HCT116 (cell line): ENCODE measurements around the gene RRP12. TPM values are rescaled to one million over a fixed set of nuclear protein-coding genes. Genes with fewer than 3 reads are reported as not detected.
"Not testable (repeated sequence)": the region's sequence is repeated elsewhere in the genome, so short reads cannot be mapped to it uniquely, and the experiment has no call there.

ENCODE experiments used
- ATAC-seq: fragments of 200-7000 bp; cut with Tn5 transposase; 2 replicates; pipeline ENCODE4 v1.9.1; 2020; ENCODE audit warnings: mild to moderate bottlenecking, moderate library complexity
- BruUV-seq: library from RNA; stranded (reverse); fragments of 400-500 nt; replicated peaks from 2 replicates; lab custom pipeline; 2021; lab: Mats Ljungman, UMichigan
- CTCF ChIA-PET: fragments of 300-600 bp; sonication (Branson Sonifier 250); formaldehyde crosslinking; loops from one replicate; lab custom pipeline; 2021; ENCODE audit warnings: antibody characterized with exemption; lab: Charles Lee
- POLR2A ChIA-PET: fragments of 300-600, 350-600 bp; sonication (Branson Sonifier 250); formaldehyde crosslinking; loops from one replicate; lab custom pipeline; 2021; ENCODE audit warnings: antibody characterized with exemption; lab: Charles Lee
- RAD21 ChIA-PET, 2 experiments: fragments of 300-600 bp; sonication (Branson Sonifier 250); formaldehyde crosslinking; loops; one replicate each; lab custom pipeline; 2023; ENCODE audit warnings: low total read pairs in 2 of 2; ENCODE audit not compliant: uncharacterized antibody in 2 of 2, unreplicated experiment in 2 of 2, low non-redundant PET in 1 of 2; lab: Charles Lee
- DNase-seq: peaks from one replicate; pipeline ENCODE4 v3.0.0-alpha.2; 2010; ENCODE audit warnings: low read depth, low spot score
- H2AFZ ChIP-seq: fragments of 200-600 bp; shearing (Covaris generic), sonication (generic); 2 replicates; pipeline ENCODE4 v1.6.1; 2017; ENCODE audit warnings: low read depth, mixed run types, mixed read lengths, antibody characterized with exemption, low read length; ENCODE audit not compliant: poor library complexity, severe bottlenecking
- H3K27ac ChIP-seq: 2 replicates; pipeline ENCODE4 v1.5.1; 2012; ENCODE audit warnings: low read depth, low read length
- H3K27me3 ChIP-seq: fragments of 200-600 bp; sonication (generic); 2 replicates; pipeline ENCODE4 v1.6.1; 2016; ENCODE audit warnings: mixed run types, low read length, mixed read lengths; ENCODE audit not compliant: insufficient read depth
- H3K36me3 ChIP-seq, 2 experiments: fragments of 200-500 bp in 1 of 2; fragments of 200-600 bp in 1 of 2; sonication (Bioruptor generic) in 1 of 2; sonication (generic) in 1 of 2; 2 replicates each; pipeline versions ENCODE4 v1.5.1 to v1.6.1; 2014 to 2016; ENCODE audit warnings: low read length in 2 of 2, inconsistent platforms in 1 of 2, mixed read lengths in 1 of 2, mixed run types in 1 of 2; ENCODE audit not compliant: insufficient read depth in 2 of 2, control insufficient read depth in 1 of 2
- H3K4me1 ChIP-seq, 2 experiments: fragments of 200-600 bp in 1 of 2; sonication (generic) in 1 of 2; 2 replicates each; pipeline versions ENCODE4 v1.5.1 to v1.6.1; 2012 to 2017; ENCODE audit warnings: low read length in 2 of 2, inconsistent platforms in 1 of 2, mild to moderate bottlenecking in 1 of 2, mixed read lengths in 1 of 2, mixed run types in 1 of 2, moderate library complexity in 1 of 2; ENCODE audit not compliant: insufficient read depth in 2 of 2, control insufficient read depth in 1 of 2
- H3K4me2 ChIP-seq: fragments of 200-600 bp; sonication (generic); 2 replicates; pipeline ENCODE4 v1.6.1; 2017; ENCODE audit warnings: mixed run types, low read length, mixed read lengths
- H3K4me3 ChIP-seq, 2 experiments: fragments of 200-600 bp in 1 of 2; sonication (generic) in 1 of 2; replicated peaks in 1 of 2; 2 replicates each; pipeline ENCODE4 v1.5.1; 2011 to 2016; ENCODE audit warnings: low read length in 2 of 2, control low read depth in 1 of 2, low read depth in 1 of 2, mild to moderate bottlenecking in 1 of 2, mixed read lengths in 1 of 2, mixed run types in 1 of 2
- H3K79me2 ChIP-seq: fragments of 200-600 bp; sonication (generic); 2 replicates; pipeline ENCODE4 v1.6.1; 2017; ENCODE audit warnings: mild to moderate bottlenecking, mixed run types, low read length, moderate library complexity, mixed read lengths; ENCODE audit not compliant: insufficient read depth
- H3K9ac ChIP-seq: fragments of 200-600 bp; sonication (generic); 2 replicates; pipeline ENCODE4 v1.6.1; 2016; ENCODE audit warnings: low read length, mixed read lengths
- H3K9me2 ChIP-seq: fragments of 200-600 bp; sonication (generic), shearing (Covaris generic); 2 replicates; pipeline ENCODE4 v1.6.1; 2017; ENCODE audit warnings: mixed run types, mild to moderate bottlenecking, moderate library complexity; ENCODE audit not compliant: insufficient read depth
- H3K9me3 ChIP-seq, 2 experiments: fragments of 200-500 bp in 1 of 2; fragments of 200-600 bp in 1 of 2; sonication (Bioruptor generic) in 1 of 2; sonication (generic) in 1 of 2; 2 replicates each; pipeline ENCODE4 v1.6.1; 2014 to 2017; ENCODE audit warnings: low read length in 2 of 2, mixed read lengths in 2 of 2, inconsistent platforms in 1 of 2, low read depth in 1 of 2, mild to moderate bottlenecking in 1 of 2, mixed run types in 1 of 2, moderate library complexity in 1 of 2; ENCODE audit not compliant: control insufficient read depth in 1 of 2, insufficient read depth in 1 of 2
- H4K20me1 ChIP-seq: fragments of 200-600 bp; sonication (generic), shearing (Covaris generic); 2 replicates; pipeline ENCODE4 v1.6.1; 2017; ENCODE audit warnings: mixed run types, mild to moderate bottlenecking, moderate library complexity; ENCODE audit not compliant: insufficient read depth
- CBX3 ChIP-seq: IDR thresholded peaks from 2 replicates; pipeline ENCODE4 v1.6.1; 2012; ENCODE audit warnings: low read depth
- intact Hi-C: fragments of 100-400 bp; cut with micrococcal nuclease; formaldehyde crosslinking; loops from 2 replicates; pipeline ENCODE4 v1.10.0; 2022
- total RNA-seq: library from RNA; stranded (reverse); gene quantifications from one replicate; pipeline ENCODE4 v1.2.1, GENCODE V29; 2021; ENCODE audit not compliant: unreplicated experiment
- TF ChIP-seq, protein P1 (sequence below), 3 experiments: fragments of 200-600 bp in 1 of 3; sonication (generic) in 1 of 3; IDR thresholded peaks in 2 of 3; conservative IDR thresholded peaks in 1 of 3; 2 replicates each; pipeline ENCODE4 v1.5.1; 2012 to 2017; ENCODE audit warnings: low read depth in 2 of 3, low read length in 2 of 3, antibody characterized with exemption in 1 of 3, borderline replicate concordance in 1 of 3, control low read depth in 1 of 3, mild to moderate bottlenecking in 1 of 3, mixed read lengths in 1 of 3, mixed run types in 1 of 3, moderate library complexity in 1 of 3; ENCODE audit not compliant: insufficient read depth in 1 of 3

RRP12 gene
- total RNA-seq, 1 experiment from 2014 or later = 67.0 TPM

DNA sequence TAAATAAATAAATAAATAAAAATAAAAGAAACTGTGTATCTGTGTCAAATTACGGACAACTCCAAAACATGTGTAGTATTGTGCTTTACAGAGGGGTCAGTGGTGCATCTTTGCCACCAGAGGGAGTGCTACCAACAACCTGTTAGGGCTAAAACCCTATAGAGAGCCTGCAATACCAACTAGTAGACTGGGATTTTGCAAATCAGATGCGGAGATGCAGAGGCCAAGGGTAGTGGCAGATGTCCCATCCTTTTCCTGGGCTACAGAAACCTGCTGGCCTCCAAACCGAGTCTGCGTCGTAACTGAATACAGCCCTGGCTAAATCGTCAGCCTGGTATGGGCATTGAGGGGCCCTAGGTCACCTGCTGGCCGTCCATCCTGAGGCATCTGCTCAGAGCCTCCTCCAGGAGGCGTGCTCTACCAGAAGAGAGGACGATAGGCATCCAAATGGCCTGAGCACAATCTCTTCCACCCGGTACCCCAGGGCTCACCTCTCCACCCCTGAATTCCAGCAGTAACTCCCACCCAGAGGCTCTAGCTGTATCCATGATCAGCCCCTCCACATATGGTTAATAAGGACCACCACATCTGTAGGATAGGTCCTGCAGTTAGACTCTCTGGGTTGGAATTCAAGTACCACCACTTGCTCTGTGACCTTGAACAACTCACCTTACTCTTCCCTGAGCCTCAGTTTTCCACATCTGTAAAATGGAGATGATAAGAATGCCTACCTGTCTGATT, 6.2 kb upstream of the RRP12 start (continued):
- TF ChIP-seq, protein P1, sequence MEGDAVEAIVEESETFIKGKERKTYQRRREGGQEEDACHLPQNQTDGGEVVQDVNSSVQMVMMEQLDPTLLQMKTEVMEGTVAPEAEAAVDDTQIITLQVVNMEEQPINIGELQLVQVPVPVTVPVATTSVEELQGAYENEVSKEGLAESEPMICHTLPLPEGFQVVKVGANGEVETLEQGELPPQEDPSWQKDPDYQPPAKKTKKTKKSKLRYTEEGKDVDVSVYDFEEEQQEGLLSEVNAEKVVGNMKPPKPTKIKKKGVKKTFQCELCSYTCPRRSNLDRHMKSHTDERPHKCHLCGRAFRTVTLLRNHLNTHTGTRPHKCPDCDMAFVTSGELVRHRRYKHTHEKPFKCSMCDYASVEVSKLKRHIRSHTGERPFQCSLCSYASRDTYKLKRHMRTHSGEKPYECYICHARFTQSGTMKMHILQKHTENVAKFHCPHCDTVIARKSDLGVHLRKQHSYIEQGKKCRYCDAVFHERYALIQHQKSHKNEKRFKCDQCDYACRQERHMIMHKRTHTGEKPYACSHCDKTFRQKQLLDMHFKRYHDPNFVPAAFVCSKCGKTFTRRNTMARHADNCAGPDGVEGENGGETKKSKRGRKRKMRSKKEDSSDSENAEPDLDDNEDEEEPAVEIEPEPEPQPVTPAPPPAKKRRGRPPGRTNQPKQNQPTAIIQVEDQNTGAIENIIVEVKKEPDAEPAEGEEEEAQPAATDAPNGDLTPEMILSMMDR (IDR thresholded peaks at IDR 0.05 in 2 of 3, conservative IDR thresholded peaks at IDR 0.05 in 1 of 3; ENCODE audit: borderline replicate concordance in 1 of 3, insufficient read depth in 1 of 3, low read depth in 2 of 3, low read length in 2 of 3) = peak; percentile 76 to 97 (median 80)

DNA sequence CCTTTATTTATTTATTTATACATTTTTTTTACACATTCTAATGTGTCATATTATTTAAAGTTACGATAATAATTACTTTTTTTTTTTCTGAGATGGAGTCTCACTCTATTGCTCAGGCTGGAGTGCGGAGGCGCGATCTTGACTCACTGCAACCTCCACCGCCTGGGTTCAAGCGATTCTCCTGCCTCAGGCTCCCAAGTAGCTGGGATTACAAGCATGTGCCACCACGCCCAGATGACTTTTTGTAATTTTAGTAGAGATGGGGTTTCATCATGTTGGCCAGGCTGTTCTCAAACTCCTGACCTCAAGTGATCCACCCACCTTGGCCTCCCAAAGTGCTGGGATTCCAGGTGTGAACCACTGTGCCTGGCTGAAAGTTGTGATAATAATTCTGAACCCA, 5.3 kb upstream of the RRP12 start:
- not testable (repeated sequence) for H3K27ac ChIP-seq

DNA sequence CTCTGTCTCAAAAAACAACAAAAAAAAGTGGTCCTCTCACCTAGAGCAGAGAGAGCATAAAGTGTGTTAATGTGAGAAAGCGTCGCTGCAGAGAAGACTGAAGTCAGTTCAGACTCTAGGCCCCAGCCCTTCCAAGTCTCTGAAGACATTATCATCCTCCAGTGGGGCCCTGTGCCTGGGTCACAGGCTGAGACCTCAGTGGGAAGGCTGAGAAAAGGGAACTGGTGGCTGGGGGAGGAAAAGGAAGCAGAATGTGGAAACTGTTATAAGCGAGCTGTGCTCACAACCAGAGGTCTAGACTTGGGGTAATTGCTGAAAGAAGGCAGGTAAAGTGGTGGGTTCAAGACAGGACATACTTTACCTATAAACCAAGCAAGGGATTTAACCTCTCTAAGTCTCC, 4.9 kb upstream of the RRP12 start:
- RAD21 ChIA-PET = no interaction called here

More for the DNA sequence above, 5.3 kb upstream of the RRP12 start:
- RAD21 ChIA-PET, H3K9me2 ChIP-seq, DNase-seq, BruUV-seq, H4K20me1 ChIP-seq, H3K9me3 ChIP-seq, H3K79me2 ChIP-seq, H3K9ac ChIP-seq, H3K4me3 ChIP-seq, H3K36me3 ChIP-seq, POLR2A ChIA-PET, ATAC-seq, H3K27me3 ChIP-seq: not testable (repeated sequence)
- Histone ChIP-seq H3K4me2 (peak overlapping the region; percentile 83), H2AFZ (peak overlapping the region; percentile 9), H3K4me1 (peaks cover 8 to 41% of the 10 kb centered on the region in 2 experiments; a peak in 3 of 4 replicates)
- CTCF ChIA-PET = interaction anchor here (1.0 kb wide), 1 partner anchor 206 kb away, joined by 3 read pairs; no protein-coding TSS in a partner anchor
- intact Hi-C loops = loop anchor here (2.0 kb wide), 1 partner anchor 146 kb away; no protein-coding TSS in a partner anchor

More for the DNA sequence above, 4.9 kb upstream of the RRP12 start:
- no peak overlapping the region for H3K4me3 ChIP-seq
- no peak overlapping the region for H2AFZ ChIP-seq
- ATAC-seq (no peak), DNase-seq (no peak)
- POLR2A ChIA-PET = no interaction called here
- no peak overlapping the region for H3K9ac ChIP-seq
- intact Hi-C loops = loop anchor here (2.0 kb wide), 1 partner anchor 147 kb away; no protein-coding TSS in a partner anchor
- peaks cover under 1% of the 10 kb centered on the region; the same call in 1 of the 2 replicates for H3K79me2 ChIP-seq
- BruUV-seq = no TSS peak
- no peaks in the 10 kb centered on the region for H3K9me2 ChIP-seq
- H3K27me3 ChIP-seq = no peaks in the 10 kb centered on the region
- no peaks in the 10 kb centered on the region for H3K36me3 ChIP-seq
- H3K27ac ChIP-seq = no peak overlapping the region
- no peaks in the 10 kb centered on the region for H3K9me3 ChIP-seq
- H4K20me1 ChIP-seq = no peaks in the 10 kb centered on the region
- CTCF ChIA-PET = no interaction called here
- H3K4me2 ChIP-seq = no peak overlapping the region
- TF ChIP-seq CBX3 = no peak
- peaks cover 8 to 40% of the 10 kb centered on the region in 2 experiments; a peak in 3 of 4 replicates for H3K4me1 ChIP-seq
